ENCODE data around the gene SLC25A51.

The SLC25A51 gene

DNA sequence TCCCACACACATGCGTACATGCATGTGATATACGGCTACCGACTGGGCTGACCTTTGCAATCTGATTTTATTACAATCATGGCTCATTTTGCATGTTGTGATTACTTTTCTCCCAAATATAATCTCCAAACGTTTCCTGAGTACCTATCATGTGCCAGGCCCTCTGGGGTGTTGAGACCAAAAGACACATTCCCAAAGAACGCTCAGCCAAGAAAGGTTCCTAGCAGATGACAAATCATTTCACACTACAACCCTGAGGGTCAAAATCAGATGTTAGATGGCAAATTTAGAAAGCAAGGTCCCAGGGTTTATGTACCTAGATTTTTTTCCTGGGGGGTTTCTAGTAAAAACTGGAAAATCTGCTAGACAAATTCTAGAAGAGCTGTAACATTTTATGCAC is 32.4 kb upstream of the SLC25A51 start:
- no peak for DNase-seq

- DNase-seq: no peak
Observed at GRCh38 chr9:37935096-37935495, 31.2 kb upstream of the SLC25A51 start.

DNA sequence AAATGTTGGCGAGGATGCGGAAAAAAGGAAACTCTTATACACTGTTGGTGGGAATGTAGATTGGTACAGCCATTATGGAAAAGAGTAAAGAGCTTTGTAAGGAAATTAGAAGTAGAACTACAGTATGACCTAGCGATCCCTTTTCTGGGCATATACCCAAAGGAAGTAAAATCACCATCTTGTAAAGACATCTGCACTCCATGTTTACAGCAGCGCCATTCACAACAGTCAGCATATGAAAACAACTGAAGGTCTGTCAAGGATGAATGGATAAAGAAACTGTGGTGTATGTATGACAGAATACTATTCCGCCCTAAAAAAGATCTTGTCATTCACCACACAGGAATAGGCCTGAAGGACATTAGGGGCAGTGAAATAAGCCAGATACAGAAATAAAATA is 27.7 kb upstream of the SLC25A51 start:
- DNase-seq: no peak

- DNase-seq: no peak
Observed at GRCh38 chr9:37929441-37929895, 25.5 kb upstream of the SLC25A51 start.

GRCh38 chr9:37928552-37929430 is 24.9 kb upstream of the SLC25A51 start:
- DNase-seq: no peak

- no peak for DNase-seq
Observed at GRCh38 chr9:37927601-37928551, 23.9 kb upstream of the SLC25A51 start.

DNA sequence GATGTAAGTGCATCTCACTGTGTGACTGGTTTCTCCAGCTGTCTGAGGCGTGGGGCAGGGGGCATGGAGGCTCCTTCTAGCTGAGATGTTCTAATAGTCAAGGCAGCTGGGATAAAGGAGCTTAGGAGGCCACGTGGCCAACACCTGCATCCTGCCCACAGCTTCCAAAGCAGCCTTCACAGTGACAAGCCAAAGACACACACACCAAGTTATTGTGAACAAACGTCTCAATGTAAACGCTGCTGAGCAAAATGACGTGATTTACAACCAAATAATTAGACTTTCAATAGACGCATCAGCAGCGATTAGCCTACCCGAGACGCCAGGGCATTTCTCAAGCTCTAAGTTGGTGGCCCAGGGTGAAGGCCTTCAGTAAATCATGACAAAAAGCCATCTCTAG is 23.2 kb upstream of the SLC25A51 start:
- no peak for DNase-seq

GRCh38 chr9:37926737-37927118 is 22.8 kb upstream of the SLC25A51 start:
- no peak for DNase-seq

GRCh38 chr9:37925786-37926736 is 22.1 kb upstream of the SLC25A51 start:
- DNase-seq: no peak

- DNase-seq: no peak
Observed at GRCh38 chr9:37925006-37925405, 21.1 kb upstream of the SLC25A51 start.

- no peak for DNase-seq
Observed at GRCh38 chr9:37924538-37924937, 20.6 kb upstream of the SLC25A51 start.

- no peak for DNase-seq
Observed at GRCh38 chr9:37923796-37924427, 20.0 kb upstream of the SLC25A51 start.

DNA sequence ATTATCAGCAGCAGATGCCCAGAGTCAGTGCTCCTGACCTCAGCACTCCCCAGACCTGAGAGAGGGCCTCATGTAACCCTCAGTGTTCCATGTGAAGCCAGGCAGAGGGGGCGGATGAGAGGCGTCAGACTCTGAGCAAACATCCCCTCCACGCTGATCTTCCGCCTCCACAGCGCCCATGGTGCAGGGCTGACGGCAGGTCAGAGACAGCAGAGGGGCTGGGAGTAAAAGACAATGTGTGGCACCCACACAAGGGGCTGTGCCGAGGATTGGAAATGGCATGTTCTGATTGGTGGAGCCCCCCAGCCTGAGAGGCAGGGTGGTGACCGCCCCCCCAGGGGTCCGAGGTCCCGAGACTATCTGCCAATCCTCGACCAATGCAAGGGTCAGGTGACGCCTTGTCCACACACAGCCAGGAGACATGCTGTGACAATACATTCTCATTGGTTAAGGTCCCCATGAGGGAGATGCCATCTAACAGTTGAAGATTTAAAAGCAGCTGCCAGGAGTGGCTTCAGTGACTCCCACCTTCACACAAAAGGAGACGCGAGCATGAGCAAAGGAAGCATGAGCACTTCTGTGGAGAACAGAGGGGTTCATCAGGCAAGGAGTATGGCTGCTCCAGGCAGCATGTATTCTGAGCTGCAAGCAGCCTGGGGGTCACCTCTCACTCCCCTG is 19.3 kb upstream of the SLC25A51 start:
- no peak for DNase-seq

DNA sequence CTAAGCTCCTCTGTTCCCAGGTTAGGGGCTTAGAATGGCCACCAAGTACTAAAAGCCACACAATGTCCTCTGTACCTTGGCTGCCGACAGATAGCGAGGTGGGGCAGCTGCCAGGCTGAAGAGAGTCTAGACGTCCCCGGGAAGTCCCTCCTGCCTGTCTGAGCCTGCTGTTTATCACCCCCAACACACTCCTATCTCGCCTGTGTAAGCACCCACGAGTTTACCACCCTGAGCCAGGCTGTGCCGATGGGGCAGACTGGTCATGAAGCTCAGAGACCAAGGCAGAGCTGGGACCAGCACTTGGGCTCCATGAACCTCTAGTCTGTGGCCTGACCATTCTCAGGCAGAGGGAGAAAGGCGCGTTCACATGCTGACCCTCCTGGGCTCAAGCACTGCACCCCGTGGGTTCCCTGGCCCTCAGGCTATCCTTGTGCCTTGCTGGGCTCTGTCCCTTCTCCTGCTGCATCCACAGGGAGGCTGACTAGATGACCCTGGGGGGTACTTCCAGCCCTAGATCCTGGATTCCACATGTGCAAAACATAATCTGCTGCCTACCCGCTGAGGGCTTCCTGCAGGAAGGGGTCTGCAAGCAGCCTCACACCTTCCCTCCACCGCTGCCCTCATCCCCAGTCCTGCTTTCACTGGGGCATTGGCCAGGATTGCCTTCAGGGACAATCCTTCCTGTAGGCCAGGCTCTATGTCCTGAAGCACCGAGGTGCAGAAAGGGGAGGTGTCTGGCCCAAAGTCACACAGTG is 18.6 kb upstream of the SLC25A51 start:
- no peak for DNase-seq

- no peak for DNase-seq
Observed at GRCh38 chr9:37921546-37922300, 17.8 kb upstream of the SLC25A51 start.

GRCh38 chr9:37921168-37921510 is 17.2 kb upstream of the SLC25A51 start:
- DNase-seq: no peak

DNA sequence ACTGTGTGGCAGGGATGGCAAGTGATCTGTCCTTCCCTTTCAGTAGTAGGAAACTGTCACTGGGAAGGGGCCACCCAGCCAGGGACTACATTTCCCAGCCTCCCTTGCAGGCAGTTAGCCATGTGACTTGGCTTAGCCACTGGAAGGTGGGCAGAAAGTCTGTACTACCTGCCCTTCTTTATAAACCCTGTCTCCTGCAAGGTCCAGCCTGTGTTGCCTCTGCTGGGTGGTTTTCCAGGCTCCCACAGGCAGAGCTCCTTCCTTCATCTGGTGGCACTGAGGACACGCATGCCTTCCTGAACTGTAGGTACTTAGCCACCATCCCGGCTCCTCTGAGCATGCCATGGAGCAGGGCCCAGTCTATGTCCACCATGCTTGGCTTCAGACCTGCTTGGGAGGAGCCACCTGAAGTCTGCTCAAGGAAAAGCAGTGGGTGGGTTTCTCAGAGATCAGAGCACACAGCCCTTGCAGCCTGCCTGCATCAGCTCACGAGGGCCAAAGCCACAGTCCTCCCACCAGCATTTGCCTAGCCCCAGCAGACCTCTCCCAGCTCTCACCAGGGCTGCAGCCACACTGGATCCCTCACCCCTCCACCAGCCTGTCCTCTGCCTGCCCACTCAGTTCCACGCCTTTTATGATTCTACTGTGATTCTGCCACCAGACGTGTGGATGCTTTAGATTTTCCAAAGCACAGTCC is 16.7 kb upstream of the SLC25A51 start:
- DNase-seq: no peak

DNA sequence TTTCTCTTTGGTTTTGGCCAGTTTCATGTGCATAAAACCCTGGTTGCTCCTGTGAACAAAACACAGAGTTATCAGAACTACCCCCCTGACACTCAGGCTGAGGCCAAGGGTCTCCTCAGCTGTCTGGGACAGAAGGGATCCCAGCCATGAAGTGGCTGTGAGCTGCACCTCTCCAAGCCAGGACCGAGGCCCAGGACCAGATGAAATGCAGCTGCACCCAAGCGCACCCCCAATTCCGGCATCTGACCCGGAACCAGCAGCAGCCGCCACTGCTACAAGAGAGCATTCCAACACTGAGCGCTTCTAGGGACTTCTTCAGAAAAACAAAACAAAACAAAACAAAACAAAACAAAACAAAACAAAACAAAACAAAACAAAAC is 16.0 kb upstream of the SLC25A51 start:
- no peak for DNase-seq

DNA sequence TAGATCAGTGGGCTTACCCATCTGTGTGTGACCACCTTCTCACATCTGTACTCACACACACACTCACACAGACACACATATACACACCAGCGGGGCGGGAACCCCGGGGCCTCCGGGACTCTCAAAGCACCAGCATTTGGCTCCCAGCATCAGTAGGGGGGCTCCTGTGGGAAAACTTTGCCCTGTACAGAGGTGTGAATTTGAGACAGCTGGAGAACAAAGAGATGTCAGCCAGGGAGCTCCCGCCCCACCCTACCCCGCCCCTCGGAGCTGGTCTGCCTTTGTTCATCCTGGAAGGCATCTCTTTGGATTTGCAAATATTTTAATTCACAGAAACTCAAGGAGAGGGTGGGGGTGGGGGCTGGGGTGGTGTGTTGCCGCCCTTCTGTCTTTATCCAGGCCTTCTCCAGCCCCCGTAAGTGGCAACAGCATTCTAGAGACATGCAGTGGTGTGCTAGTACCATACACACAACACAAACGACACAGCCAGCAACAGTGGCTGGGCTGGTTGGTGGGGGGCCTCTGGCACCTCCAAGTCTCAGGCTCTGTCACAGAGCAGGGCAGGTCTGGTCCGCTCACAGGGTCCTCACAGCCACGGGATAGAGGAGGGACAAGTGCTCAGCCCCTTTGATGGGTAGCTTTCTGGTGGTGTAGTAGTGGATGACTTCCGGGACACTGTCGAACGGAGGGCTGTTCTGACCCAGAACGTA is 15.5 kb upstream of the SLC25A51 start:
- no peak for DNase-seq

All from NCI-H226 (cell line).